SK-N-SH treated with all-trans-retinoic acid at 6 μM for 48 hours (cell line): ENCODE measurements around the gene TAF12.

Experiments
- ATAC-seq: fragments of 200-7000 bp; cut with Tn5 transposase; 3 replicates; pipeline ENCODE4 v1.9.1; 2020; ENCODE audit warnings: mild to moderate bottlenecking, moderate library complexity
- ARNTL ChIP-seq: fragments of 450-650 bp; formaldehyde crosslinking; IDR thresholded peaks from 2 replicates; pipeline ENCODE4 v1.5.0; 2020; ENCODE audit warnings: low read depth, mild to moderate bottlenecking, moderate library complexity, borderline replicate concordance
- BACH2 ChIP-seq: fragments of 250-450 bp; sonication (Bioruptor Pico); IDR thresholded peaks from 2 replicates; pipeline ENCODE4 v1.9.0; 2021; ENCODE audit warnings: mild to moderate bottlenecking, borderline replicate concordance
- CSDC2 ChIP-seq: fragments of 250-450 bp; sonication (Bioruptor Pico); IDR thresholded peaks from 2 replicates; pipeline ENCODE4 v1.5.0; 2020; ENCODE audit warnings: mild to moderate bottlenecking, moderate library complexity
- GLIS3 ChIP-seq: fragments of 250-450 bp; sonication (Bioruptor Pico); IDR thresholded peaks from 2 replicates; pipeline ENCODE4 v1.5.0; 2020; ENCODE audit warnings: mild to moderate bottlenecking, moderate library complexity
- OSR1 ChIP-seq: fragments of 250-450 bp; sonication (Bioruptor Pico); IDR thresholded peaks from 2 replicates; pipeline ENCODE4 v1.8.0; 2022; ENCODE audit warnings: moderate library complexity, mild to moderate bottlenecking, inconsistent platforms
- PPARA ChIP-seq: fragments of 250-450 bp; sonication (Bioruptor Pico); IDR thresholded peaks from 2 replicates; pipeline ENCODE4 v1.5.0; 2020; ENCODE audit warnings: mild to moderate bottlenecking, borderline replicate concordance
- RARB ChIP-seq: fragments of 250-450 bp; sonication (Bioruptor Pico); IDR thresholded peaks from 2 replicates; pipeline ENCODE4 v1.8.0; 2021; ENCODE audit warnings: mild to moderate bottlenecking, moderate library complexity
- ZC3H10 ChIP-seq: fragments of 250-450 bp; sonication (Bioruptor Pico); IDR thresholded peaks from 2 replicates; pipeline ENCODE4 v1.5.1; 2021; ENCODE audit warnings: mild to moderate bottlenecking, moderate library complexity
- ZFP3 ChIP-seq: fragments of 250-450 bp; sonication (Bioruptor Pico); IDR thresholded peaks from 2 replicates; pipeline ENCODE4 v1.5.0; 2020; ENCODE audit warnings: mild to moderate bottlenecking, moderate library complexity
- ZFP30 ChIP-seq: fragments of 450-650 bp; formaldehyde crosslinking; IDR thresholded peaks from 2 replicates; pipeline ENCODE4 v1.5.0; 2022; ENCODE audit warnings: mild to moderate bottlenecking, moderate library complexity
- ZNF565 ChIP-seq: fragments of 450-650 bp; formaldehyde crosslinking; conservative IDR thresholded peaks from 2 replicates; pipeline ENCODE4 v1.5.0; 2020; ENCODE audit warnings: low read depth, mild to moderate bottlenecking, moderate library complexity
- ZNF70 ChIP-seq: fragments of 450-650 bp; formaldehyde crosslinking; IDR thresholded peaks from 2 replicates; pipeline ENCODE4 v1.5.0; 2020; ENCODE audit warnings: mild to moderate bottlenecking, moderate library complexity
- TF ChIP-seq, protein P1 (sequence below): fragments of 250-450 bp; sonication (Bioruptor Pico); IDR thresholded peaks from 2 replicates; pipeline ENCODE4 v1.5.1; 2020; ENCODE audit warnings: low read depth, mild to moderate bottlenecking, moderate library complexity
- TF ChIP-seq, protein P2 (sequence below): fragments of 250-450 bp; sonication (Bioruptor Pico); IDR thresholded peaks from 2 replicates; pipeline ENCODE4 v1.5.1; 2021; ENCODE audit warnings: mild to moderate bottlenecking, moderate library complexity
- TF ChIP-seq, protein P3 (sequence below): fragments of 250-450 bp; sonication (Bioruptor Pico); IDR thresholded peaks from 2 replicates; pipeline ENCODE4 v1.8.0; 2020; ENCODE audit warnings: mild to moderate bottlenecking, moderate library complexity, borderline replicate concordance
- TF ChIP-seq, protein P4 (sequence below): fragments of 250-450 bp; sonication (Bioruptor Pico); IDR thresholded peaks from 2 replicates; pipeline ENCODE4 v1.8.0; 2021; ENCODE audit warnings: low read depth, mild to moderate bottlenecking, moderate library complexity, borderline replicate concordance
- TF ChIP-seq, protein P5 (sequence below): fragments of 250-450 bp; sonication (Bioruptor Pico); IDR thresholded peaks from 2 replicates; pipeline ENCODE4 v1.5.0; 2020; ENCODE audit warnings: mild to moderate bottlenecking, moderate library complexity

TAF12 gene

DNA sequence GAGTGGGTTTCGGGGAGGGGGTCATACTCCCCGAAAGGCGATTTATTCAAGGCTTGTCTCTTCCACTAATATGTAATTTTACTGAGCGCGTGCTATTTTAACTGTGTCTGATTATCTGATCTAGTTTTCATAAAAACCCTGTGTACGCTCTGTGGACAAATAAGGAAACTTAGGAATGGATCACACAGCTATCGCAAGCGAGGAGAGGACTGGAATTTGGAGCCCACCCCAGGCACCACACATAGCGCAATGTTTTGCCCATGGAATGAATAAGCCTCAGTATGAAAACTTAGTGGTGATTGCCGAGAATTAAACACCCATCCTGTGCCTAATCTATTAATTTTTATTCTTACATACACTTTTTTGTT lies 60.6 kb downstream of the TAF12 start (continued):
- TF ChIP-seq, protein P1, sequence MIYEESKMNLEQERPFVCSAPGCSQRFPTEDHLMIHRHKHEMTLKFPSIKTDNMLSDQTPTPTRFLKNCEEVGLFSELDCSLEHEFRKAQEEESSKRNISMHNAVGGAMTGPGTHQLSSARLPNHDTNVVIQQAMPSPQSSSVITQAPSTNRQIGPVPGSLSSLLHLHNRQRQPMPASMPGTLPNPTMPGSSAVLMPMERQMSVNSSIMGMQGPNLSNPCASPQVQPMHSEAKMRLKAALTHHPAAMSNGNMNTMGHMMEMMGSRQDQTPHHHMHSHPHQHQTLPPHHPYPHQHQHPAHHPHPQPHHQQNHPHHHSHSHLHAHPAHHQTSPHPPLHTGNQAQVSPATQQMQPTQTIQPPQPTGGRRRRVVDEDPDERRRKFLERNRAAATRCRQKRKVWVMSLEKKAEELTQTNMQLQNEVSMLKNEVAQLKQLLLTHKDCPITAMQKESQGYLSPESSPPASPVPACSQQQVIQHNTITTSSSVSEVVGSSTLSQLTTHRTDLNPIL, result no peak
- no peak for TF ChIP-seq CSDC2 (CRISPR knock-in tag)
- TF ChIP-seq, protein P2, sequence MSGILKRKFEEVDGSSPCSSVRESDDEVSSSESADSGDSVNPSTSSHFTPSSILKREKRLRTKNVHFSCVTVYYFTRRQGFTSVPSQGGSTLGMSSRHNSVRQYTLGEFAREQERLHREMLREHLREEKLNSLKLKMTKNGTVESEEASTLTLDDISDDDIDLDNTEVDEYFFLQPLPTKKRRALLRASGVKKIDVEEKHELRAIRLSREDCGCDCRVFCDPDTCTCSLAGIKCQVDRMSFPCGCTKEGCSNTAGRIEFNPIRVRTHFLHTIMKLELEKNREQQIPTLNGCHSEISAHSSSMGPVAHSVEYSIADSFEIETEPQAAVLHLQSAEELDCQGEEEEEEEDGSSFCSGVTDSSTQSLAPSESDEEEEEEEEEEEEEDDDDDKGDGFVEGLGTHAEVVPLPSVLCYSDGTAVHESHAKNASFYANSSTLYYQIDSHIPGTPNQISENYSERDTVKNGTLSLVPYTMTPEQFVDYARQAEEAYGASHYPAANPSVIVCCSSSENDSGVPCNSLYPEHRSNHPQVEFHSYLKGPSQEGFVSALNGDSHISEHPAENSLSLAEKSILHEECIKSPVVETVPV (CRISPR knock-in tag), result no peak

DNA sequence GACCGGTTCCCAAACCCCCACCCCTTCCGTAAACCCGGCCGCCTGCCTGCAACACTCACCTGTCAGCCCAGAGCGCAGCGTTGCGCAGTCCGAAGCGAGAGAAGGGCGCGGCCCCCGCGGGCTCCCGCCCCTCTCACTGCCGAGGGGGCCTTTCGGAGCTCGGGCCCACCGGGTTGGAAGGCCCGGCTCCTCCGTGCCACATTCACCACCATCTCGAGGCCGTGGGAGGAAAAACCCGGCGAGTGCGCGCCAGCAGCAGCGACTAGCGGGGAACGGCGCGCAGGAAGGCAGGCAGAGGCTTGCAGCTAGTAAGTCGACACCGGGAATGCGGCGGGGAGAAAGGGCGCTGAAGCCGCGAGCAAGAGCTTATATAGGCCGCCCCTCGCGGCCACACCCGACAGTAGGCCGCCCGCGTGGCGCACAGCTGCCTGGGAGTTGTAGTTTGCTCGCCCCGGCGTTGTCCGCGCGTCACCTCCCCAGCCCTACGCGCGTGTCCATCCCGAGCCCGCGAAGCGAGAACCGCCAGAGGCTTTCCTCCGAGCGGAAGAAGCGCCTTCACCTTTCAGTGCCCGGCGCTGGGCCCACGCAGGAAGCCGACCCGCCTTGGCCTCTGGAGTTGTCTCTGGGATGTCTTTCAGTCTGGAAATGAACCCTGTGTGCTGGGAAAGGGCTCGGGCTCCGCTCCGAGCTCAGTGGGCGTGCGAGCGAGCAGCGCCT lies 61.2 kb downstream of the TAF12 start:
- TF ChIP-seq BACH2 (no peak), ZFP30 (CRISPR knock-in tag) (no peak; the same call in 1 of the 2 replicates), ZNF70 (peak; percentile 84), ZNF565 (CRISPR knock-in tag) (no peak), ZC3H10 (CRISPR knock-in tag) (no peak), ZFP3 (CRISPR knock-in tag) (0 out of 2 replicates have a peak, but pooled peaks have one; percentile 43), OSR1 (CRISPR knock-in tag) (no peak), ARNTL (CRISPR knock-in tag) (no peak), GLIS3 (CRISPR knock-in tag) (peak; percentile 75; the same call in 1 of the 2 replicates)
- TF ChIP-seq, protein P3, sequence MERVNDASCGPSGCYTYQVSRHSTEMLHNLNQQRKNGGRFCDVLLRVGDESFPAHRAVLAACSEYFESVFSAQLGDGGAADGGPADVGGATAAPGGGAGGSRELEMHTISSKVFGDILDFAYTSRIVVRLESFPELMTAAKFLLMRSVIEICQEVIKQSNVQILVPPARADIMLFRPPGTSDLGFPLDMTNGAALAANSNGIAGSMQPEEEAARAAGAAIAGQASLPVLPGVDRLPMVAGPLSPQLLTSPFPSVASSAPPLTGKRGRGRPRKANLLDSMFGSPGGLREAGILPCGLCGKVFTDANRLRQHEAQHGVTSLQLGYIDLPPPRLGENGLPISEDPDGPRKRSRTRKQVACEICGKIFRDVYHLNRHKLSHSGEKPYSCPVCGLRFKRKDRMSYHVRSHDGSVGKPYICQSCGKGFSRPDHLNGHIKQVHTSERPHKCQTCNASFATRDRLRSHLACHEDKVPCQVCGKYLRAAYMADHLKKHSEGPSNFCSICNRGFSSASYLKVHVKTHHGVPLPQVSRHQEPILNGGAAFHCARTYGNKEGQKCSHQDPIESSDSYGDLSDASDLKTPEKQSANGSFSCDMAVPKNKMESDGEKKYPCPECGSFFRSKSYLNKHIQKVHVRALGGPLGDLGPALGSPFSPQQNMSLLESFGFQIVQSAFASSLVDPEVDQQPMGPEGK (CRISPR knock-in tag), result peak; percentile 57
- TF ChIP-seq, protein P4, sequence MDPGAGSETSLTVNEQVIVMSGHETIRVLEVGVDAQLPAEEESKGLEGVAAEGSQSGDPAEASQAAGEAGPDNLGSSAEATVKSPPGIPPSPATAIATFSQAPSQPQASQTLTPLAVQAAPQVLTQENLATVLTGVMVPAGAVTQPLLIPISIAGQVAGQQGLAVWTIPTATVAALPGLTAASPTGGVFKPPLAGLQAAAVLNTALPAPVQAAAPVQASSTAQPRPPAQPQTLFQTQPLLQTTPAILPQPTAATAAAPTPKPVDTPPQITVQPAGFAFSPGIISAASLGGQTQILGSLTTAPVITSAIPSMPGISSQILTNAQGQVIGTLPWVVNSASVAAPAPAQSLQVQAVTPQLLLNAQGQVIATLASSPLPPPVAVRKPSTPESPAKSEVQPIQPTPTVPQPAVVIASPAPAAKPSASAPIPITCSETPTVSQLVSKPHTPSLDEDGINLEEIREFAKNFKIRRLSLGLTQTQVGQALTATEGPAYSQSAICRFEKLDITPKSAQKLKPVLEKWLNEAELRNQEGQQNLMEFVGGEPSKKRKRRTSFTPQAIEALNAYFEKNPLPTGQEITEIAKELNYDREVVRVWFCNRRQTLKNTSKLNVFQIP (CRISPR knock-in tag), result no peak
- TF ChIP-seq, protein P5, sequence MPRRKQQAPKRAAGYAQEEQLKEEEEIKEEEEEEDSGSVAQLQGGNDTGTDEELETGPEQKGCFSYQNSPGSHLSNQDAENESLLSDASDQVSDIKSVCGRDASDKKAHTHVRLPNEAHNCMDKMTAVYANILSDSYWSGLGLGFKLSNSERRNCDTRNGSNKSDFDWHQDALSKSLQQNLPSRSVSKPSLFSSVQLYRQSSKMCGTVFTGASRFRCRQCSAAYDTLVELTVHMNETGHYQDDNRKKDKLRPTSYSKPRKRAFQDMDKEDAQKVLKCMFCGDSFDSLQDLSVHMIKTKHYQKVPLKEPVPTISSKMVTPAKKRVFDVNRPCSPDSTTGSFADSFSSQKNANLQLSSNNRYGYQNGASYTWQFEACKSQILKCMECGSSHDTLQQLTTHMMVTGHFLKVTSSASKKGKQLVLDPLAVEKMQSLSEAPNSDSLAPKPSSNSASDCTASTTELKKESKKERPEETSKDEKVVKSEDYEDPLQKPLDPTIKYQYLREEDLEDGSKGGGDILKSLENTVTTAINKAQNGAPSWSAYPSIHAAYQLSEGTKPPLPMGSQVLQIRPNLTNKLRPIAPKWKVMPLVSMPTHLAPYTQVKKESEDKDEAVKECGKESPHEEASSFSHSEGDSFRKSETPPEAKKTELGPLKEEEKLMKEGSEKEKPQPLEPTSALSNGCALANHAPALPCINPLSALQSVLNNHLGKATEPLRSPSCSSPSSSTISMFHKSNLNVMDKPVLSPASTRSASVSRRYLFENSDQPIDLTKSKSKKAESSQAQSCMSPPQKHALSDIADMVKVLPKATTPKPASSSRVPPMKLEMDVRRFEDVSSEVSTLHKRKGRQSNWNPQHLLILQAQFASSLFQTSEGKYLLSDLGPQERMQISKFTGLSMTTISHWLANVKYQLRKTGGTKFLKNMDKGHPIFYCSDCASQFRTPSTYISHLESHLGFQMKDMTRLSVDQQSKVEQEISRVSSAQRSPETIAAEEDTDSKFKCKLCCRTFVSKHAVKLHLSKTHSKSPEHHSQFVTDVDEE, result peak; percentile 73; the same call in 1 of the 2 replicates
- TF ChIP-seq, all 23 proteins: peak for 5
- ATAC-seq, result peak; percentile 94

DNA sequence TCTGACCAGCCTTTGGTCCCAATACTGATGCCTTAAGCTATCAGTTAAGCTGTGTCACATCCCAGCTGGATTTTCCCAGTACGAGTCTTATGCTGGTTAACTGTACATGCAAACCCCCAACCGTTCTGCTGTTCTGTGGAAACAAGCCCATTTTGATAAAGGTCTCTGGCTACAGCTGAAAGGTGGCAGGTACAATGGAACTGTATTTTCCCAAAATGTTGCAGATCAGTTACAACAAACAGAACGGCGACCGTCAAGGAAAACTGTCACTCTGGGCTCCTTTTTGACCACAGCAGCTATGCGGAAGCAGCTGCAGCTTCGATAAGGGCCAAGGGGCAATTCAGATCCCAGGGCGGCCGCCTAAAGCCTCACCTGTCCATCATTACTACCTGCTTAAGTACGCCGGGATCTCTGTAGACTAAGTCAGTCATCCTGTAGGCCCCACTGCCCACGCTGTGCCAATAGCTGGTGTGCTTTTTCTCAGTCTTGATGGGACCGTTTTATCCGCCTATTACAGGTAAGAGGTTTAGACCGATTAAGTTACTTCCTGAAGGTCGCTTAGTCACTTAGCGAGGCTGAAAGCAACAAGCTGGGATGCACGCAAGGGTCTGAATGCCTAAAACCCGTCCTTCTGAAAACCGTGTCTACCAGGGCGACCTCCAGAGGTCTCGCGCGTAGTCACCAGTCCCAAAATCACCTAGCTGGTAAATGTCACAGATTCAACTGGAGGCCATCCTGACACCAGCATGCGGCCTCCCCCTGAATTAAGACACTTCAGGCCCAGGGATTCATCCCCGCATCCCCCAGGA lies 61.9 kb downstream of the TAF12 start:
- TF ChIP-seq PPARA (CRISPR knock-in tag) (no peak), ZFP30 (CRISPR knock-in tag) (no peak), BACH2 (no peak), ZNF70 (no peak), RARB (CRISPR knock-in tag) (no peak)
- TF ChIP-seq, protein P2 (CRISPR knock-in tag), result no peak
- ATAC-seq, result peak; percentile 36
